ENCODE measurements around the gene OSBP2.

OSBP2 gene

DNA sequence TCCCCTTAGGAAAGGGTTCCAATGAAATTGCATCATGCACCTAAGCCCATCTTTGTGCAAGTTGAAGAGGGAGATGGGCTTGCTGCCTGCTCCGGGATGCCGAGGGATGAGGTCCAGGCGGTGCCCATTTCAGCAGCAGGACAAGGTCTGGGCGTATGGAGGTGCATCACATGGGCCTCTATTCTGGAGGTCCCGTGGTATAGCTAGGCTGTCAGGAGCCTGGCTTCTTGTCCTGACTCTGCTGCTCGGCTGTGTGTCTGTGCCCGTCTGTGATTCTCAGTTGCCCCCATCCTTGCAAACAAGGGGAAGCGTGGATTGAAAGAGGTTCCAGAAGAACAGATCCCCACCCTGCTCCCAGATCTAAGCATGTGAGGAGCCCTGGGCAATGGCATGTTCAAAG lies 130.0 kb downstream of the OSBP2 start:
- no peak for ATAC-seq
- no peak for TF ChIP-seq BACH2 (CRISPR knock-in tag; IDR thresholded peaks at IDR 0.05; ENCODE audit: borderline replicate concordance)
- no peak for TF ChIP-seq RARB (CRISPR knock-in tag; IDR thresholded peaks at IDR 0.05)
- TF ChIP-seq, protein P1, sequence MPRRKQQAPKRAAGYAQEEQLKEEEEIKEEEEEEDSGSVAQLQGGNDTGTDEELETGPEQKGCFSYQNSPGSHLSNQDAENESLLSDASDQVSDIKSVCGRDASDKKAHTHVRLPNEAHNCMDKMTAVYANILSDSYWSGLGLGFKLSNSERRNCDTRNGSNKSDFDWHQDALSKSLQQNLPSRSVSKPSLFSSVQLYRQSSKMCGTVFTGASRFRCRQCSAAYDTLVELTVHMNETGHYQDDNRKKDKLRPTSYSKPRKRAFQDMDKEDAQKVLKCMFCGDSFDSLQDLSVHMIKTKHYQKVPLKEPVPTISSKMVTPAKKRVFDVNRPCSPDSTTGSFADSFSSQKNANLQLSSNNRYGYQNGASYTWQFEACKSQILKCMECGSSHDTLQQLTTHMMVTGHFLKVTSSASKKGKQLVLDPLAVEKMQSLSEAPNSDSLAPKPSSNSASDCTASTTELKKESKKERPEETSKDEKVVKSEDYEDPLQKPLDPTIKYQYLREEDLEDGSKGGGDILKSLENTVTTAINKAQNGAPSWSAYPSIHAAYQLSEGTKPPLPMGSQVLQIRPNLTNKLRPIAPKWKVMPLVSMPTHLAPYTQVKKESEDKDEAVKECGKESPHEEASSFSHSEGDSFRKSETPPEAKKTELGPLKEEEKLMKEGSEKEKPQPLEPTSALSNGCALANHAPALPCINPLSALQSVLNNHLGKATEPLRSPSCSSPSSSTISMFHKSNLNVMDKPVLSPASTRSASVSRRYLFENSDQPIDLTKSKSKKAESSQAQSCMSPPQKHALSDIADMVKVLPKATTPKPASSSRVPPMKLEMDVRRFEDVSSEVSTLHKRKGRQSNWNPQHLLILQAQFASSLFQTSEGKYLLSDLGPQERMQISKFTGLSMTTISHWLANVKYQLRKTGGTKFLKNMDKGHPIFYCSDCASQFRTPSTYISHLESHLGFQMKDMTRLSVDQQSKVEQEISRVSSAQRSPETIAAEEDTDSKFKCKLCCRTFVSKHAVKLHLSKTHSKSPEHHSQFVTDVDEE (CRISPR knock-in tag; IDR thresholded peaks at IDR 0.05) = no peak
- TF ChIP-seq GLIS3 (CRISPR knock-in tag; IDR thresholded peaks at IDR 0.05) = no peak
- no peak for TF ChIP-seq ZC3H10 (CRISPR knock-in tag; IDR thresholded peaks at IDR 0.05)
- no peak for TF ChIP-seq CSDC2 (CRISPR knock-in tag; IDR thresholded peaks at IDR 0.05)
- TF ChIP-seq ARNTL (CRISPR knock-in tag; IDR thresholded peaks at IDR 0.05; ENCODE audit: borderline replicate concordance, low read depth) = no peak

DNA sequence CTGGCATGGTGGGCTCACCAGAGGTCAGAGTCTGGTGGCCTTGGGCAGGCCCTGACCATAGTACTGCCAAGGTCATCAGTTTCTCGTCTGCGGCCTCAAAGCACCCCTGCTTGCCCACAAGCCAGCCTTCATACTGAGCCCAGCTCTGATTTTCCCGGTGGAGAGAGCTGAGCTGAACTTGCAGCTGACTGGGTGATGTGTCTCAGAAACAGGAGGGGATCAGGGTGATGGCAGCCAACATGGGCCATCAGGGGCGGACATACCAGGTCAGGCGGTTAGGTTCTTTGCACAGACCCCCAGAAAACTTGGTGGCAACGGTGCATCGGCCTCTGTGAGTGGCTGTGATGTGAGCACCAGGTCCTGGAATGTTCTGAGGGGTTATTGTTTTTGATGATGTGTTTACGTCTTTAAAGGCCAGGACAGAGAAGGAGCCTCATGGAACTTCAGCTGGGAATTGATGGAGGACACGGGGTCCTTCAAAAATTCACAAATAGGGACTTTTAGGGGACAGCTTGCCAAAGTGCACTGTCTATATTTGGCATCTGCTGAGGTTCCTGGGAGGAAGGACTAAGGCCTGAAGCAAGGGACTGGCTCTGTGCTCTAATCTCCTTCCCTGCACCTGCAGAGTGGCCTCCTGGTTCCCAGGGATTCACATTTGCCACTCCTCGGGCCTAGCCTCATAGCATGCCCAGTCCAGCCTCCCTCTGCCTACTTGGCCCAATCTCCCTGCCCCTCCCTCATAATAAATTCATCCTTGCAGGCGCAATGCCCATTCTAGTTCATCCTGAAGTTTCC lies 131.2 kb downstream of the OSBP2 start:
- TF ChIP-seq TOX (CRISPR knock-in tag; IDR thresholded peaks at IDR 0.05; ENCODE audit: borderline replicate concordance) = no peak
- no peak for TF ChIP-seq POU6F1 (CRISPR knock-in tag; IDR thresholded peaks at IDR 0.05; ENCODE audit: borderline replicate concordance, low read depth)
- no peak for TF ChIP-seq ARNTL (CRISPR knock-in tag; IDR thresholded peaks at IDR 0.05; ENCODE audit: borderline replicate concordance, low read depth)
- TF ChIP-seq ESRRG (CRISPR knock-in tag; IDR thresholded peaks at IDR 0.05) = no peak
- TF ChIP-seq ZC3H10 (CRISPR knock-in tag; IDR thresholded peaks at IDR 0.05) = no peak
- TF ChIP-seq ZNF565 (CRISPR knock-in tag; conservative IDR thresholded peaks at IDR 0.05; ENCODE audit: low read depth) = no peak
- TF ChIP-seq ISL1 (CRISPR knock-in tag; IDR thresholded peaks at IDR 0.05) = no peak
- TF ChIP-seq OSR1 (CRISPR knock-in tag; IDR thresholded peaks at IDR 0.05) = no peak
- TF ChIP-seq CREB5 (CRISPR knock-in tag; IDR thresholded peaks at IDR 0.05; ENCODE audit: low read depth) = no peak
- no peak for TF ChIP-seq ZNF8 (CRISPR knock-in tag; IDR thresholded peaks at IDR 0.05)
- no peak for TF ChIP-seq GLIS3 (CRISPR knock-in tag; IDR thresholded peaks at IDR 0.05)
- ATAC-seq = no peak

GRCh38 chr22:30826670-30827355 lies 132.1 kb downstream of the OSBP2 start:
- TF ChIP-seq CSDC2 (CRISPR knock-in tag; IDR thresholded peaks at IDR 0.05) = no peak
- no peak for TF ChIP-seq RARB (CRISPR knock-in tag; IDR thresholded peaks at IDR 0.05)
- TF ChIP-seq ZFP30 (CRISPR knock-in tag; IDR thresholded peaks at IDR 0.05) = no peak
- no peak for TF ChIP-seq ZNF8 (CRISPR knock-in tag; IDR thresholded peaks at IDR 0.05)
- no peak for TF ChIP-seq TOX (CRISPR knock-in tag; IDR thresholded peaks at IDR 0.05; ENCODE audit: borderline replicate concordance)
- no peak for TF ChIP-seq ZFP3 (CRISPR knock-in tag; IDR thresholded peaks at IDR 0.05)
- ATAC-seq = no peak

DNA sequence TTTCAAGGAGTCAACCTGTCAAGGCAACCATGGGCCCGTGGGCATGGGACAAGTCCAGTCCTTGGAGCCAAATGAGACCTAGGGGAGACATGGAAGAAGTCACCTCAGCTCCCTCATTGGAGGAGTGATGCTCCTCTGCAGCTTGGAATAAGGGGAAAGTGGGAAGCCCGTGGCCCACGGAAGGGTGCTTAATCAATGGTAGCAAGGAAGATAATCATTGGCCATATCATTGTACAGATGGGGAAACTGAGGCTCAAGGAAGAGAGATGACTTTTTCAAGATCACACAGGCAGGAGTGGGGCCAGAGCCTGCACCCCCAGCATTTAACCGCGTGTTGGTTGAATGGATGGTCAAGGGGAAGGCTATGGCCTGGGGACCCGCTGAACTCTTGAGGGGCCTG lies 133.0 kb downstream of the OSBP2 start:
- TF ChIP-seq, protein P1 (CRISPR knock-in tag; IDR thresholded peaks at IDR 0.05) = no peak
- TF ChIP-seq ARNTL (CRISPR knock-in tag; IDR thresholded peaks at IDR 0.05; ENCODE audit: borderline replicate concordance, low read depth) (no peak), ESRRG (CRISPR knock-in tag; IDR thresholded peaks at IDR 0.05) (no peak), PATZ1 (CRISPR knock-in tag; IDR thresholded peaks at IDR 0.05; ENCODE audit: borderline replicate concordance) (no peak), BACH2 (CRISPR knock-in tag; IDR thresholded peaks at IDR 0.05; ENCODE audit: borderline replicate concordance) (no peak), POU6F1 (CRISPR knock-in tag; IDR thresholded peaks at IDR 0.05; ENCODE audit: borderline replicate concordance, low read depth) (no peak), ZC3H10 (CRISPR knock-in tag; IDR thresholded peaks at IDR 0.05) (no peak)

More for the DNA sequence above, 133.0 kb downstream of the OSBP2 start:
- no peak for ATAC-seq

Data from SK-N-SH treated with all-trans-retinoic acid at 6 μM for 48 hours (cell line).